HG02588 (cell line): ENCODE data around the gene ATG7.

Source experiments
- ATAC-seq: cut with Tn5 transposase; IDR thresholded peaks from one replicate; pipeline ENCODE4 v1.9.1; 2021; ENCODE audit warnings: mild to moderate bottlenecking, moderate library complexity; ENCODE audit not compliant: unreplicated experiment

The ATG7 gene

DNA sequence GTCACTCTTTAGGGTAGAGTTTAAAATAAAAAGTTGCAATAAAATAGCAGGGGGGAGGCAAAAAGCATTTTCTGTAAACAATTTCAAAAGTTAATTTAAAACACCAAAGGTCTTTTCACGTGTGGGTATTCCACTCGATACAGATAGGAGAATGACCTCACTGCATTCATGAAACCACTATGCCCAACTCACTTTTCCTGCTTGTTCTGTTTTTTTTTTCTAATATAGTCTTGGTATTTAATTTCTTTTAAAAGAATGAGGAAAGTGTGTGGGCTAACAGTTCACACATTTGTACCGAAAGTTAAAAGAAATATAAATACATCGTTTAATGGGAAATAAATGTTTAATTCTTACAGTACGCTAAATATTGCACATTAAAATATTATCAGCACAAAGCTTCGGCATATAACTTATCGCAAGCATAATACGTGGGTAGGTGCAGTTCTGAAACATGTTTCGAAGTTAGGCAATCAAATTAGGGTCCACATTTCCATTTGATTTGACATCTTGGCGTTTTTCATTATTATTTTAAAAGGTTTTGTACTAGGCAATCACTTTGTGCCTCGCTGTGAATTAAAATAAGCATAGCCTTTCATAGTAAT lies 330.1 kb downstream of the ATG7 start:
- ATAC-seq, result no peak

DNA sequence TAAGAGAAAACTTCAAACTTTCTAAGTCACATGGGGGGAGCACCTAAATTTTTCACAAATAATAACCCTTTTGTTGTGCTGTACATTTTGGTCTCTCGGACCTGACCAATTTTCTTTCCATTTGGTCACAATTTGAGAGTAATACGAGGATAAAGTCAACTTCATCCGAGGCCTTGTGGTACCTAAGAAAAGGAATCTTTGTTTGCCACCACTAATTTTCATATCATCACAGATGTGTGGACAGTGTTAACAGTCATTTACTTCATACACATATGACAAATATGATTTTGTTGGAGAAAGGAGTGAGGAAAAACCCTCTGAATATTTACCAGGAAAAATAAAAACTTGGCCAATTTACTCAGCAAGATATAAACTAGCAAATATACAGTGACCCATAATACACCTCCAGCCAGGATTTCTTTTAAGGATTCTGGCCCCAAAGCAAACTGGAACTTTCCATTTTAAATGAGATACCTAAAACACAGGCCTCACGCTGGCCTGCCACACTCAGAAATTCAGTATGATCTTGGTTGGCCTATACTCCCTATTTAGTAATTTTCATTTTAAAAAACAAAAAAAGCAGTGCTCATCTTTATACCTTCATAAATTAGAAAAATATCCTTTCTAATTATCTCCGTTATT lies 330.8 kb downstream of the ATG7 start:
- no peak for ATAC-seq

DNA sequence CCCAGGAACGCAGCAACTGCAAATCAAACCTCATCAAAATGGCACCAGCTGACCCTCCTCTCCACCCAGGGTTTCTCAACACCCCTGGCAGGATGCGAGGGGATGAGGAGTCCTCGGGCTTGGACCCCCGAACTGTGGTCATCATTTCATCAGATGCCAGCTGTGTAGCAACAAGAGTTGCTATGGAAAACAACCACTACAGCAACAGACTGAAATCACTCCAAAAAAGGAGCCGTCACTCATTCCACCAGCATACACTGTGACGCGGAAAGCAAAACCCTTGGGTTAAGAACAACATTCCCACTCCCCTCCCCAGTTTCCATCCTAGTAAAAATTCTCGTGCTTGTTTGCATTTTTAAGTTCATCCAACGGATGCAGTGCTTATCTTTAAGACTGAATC lies 331.4 kb downstream of the ATG7 start:
- no peak for ATAC-seq

DNA sequence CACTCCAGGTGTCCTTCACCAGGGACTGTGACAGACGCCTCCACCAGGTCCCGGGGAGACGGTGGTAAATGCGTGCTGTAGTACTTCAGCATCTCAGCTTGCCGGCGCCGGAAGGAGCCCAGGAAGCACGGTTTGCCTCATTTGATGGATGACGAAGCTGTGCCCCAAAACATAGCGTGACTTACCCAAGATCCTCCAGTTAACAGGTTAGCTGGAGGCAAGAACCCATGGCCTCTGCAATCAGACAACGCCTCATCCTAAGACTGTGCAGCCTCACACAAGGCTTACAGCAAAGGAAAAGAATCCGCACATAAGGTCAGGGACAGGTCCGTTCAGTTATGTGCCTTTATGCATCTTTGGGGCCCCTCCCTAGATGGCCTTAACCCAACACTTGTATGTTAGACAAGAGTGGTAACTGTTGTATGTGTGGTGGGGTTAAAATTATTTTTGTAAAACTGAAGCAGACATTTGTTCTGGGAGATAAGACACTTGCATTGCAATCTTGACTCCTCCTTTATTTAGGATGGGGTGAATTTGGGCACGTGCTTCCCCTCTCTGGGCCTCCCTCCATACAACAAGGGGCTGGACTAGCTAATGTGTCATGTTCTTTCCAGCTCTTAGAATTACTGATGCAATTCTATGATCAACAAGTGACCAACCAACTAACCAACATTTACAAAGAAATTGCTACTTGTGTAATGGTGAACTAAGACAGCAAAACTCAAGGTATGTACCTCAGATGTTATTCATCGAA lies 332.1 kb downstream of the ATG7 start:
- ATAC-seq, result no peak

DNA sequence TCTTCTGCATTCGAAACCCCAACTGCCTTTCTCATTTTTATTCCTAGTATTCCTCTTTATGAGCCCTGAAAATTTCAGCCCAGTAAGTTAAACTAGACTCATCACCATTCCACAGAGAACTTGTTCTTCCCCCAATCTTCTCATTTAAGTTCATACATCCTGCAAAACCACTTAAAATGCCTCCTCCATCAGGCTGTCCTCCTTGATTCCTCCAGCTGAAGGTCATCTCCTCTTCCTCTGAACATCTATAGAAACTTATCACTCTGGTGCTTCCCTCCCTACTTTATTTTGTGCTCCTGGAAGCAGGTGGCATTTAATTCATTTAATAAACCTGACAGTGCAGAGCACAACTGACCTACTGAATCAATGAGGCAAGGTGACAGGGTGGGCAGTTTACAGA lies 333.2 kb downstream of the ATG7 start:
- ATAC-seq, result no peak

DNA sequence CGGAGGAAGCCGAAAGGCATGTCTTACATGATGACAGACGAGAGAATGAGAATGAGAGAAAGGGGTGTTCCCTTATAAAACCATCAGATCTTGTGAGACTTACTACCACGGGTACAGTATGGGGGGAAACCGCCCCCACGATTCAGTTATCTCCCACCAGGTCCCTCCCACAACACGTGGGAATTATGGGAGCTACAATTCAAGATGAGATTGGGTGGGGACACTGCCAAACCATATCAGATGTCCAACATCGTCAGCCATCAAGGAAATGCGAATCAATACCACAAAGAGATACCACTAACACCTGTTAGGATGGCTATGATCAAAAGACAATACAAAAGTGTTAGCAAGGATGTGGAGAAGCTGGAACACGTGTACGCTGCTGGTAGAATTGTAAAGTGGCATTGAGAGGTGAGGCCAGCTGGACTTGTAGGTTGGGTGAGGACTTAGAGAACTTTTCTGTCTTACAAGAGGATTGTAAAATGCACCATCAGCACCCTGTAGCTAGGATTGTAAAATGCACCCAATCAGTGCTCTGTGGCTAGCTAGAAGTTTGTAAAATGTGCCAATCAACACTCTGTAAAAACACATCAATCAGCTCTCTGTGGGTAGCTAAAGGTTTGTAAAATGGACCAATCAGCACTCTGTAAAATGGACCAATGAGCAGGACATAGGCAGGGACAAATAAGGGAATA lies 334.0 kb downstream of the ATG7 start:
- ATAC-seq, result no peak

DNA sequence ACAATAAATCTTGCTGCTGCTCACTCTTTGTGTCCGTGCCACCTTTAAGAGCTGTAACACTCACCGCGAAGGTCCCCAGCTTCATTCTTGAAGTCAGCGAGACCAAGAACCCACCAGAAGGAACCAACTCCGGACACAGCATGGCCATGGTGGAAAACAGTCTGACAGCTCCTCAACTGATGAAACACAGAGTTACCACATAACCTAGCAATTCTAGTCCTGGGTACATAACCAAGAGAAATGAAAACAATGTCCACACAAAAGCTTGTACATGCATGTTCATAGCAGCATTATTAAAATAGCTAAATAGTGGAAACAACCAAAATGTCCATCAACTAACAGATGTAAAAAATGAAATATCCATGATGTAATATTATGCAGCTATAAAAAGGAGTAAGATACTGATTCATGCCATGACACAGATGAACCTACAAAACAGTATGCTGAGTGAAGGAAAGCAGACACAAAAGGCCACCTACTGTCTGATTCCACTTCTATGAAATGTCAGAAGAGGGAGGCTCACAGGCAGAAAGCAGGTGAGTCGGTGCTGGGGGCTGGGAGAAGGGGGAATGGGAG lies 334.8 kb downstream of the ATG7 start:
- no peak for ATAC-seq
